Hepatocyte (in vitro differentiated cells): Measurements from ENCODE around the gene ADAD2. TPM values are rescaled to one million over a fixed set of nuclear protein-coding genes. Genes with fewer than 3 reads are reported as not detected.

Experiments used
- DNase-seq: peaks from one replicate; pipeline ENCODE4 v3.0.0-alpha.2; 2016; ENCODE audit warnings: low spot score
- H2AFZ ChIP-seq: fragments of 200-600 bp; sonication (generic); 2 replicates; pipeline ENCODE4 v1.6.0; 2016; ENCODE audit warnings: antibody characterized with exemption, mild to moderate bottlenecking
- H3K27ac ChIP-seq: fragments of 200-600 bp; sonication (generic); 2 replicates; pipeline ENCODE4 v1.5.1; 2016; ENCODE audit warnings: mild to moderate bottlenecking
- H3K27me3 ChIP-seq: fragments of 200-600 bp; sonication (generic); 2 replicates; pipeline ENCODE4 v1.6.1; 2016
- H3K36me3 ChIP-seq: fragments of 200-600 bp; sonication (generic); replicated peaks from 2 replicates; pipeline ENCODE4 v1.5.1; 2016; ENCODE audit warnings: low read depth; ENCODE audit not compliant: insufficient read depth
- H3K4me1 ChIP-seq: fragments of 200-600 bp; sonication (generic); 2 replicates; pipeline ENCODE4 v1.5.1; 2016; ENCODE audit warnings: mild to moderate bottlenecking, moderate library complexity; ENCODE audit not compliant: insufficient read depth
- H3K4me2 ChIP-seq: fragments of 200-600 bp; sonication (generic); 2 replicates; pipeline ENCODE4 v1.6.0; 2016
- H3K4me3 ChIP-seq: fragments of 200-600 bp; sonication (generic); 2 replicates; pipeline ENCODE4 v1.5.1; 2016; ENCODE audit warnings: mild to moderate bottlenecking
- H3K79me2 ChIP-seq: fragments of 200-600 bp; sonication (generic); 2 replicates; pipeline ENCODE4 v1.6.0; 2017; ENCODE audit warnings: mild to moderate bottlenecking
- H3K9me2 ChIP-seq: fragments of 200-600 bp; sonication (generic); replicated peaks from 2 replicates; pipeline ENCODE4 v1.6.0; 2017; ENCODE audit warnings: mild to moderate bottlenecking; ENCODE audit not compliant: insufficient read depth
- H3K9me3 ChIP-seq: fragments of 200-600 bp; sonication (generic); 2 replicates; pipeline ENCODE4 v1.5.1; 2016; ENCODE audit warnings: low read depth, mild to moderate bottlenecking
- H4K20me1 ChIP-seq: fragments of 200-600 bp; sonication (generic); 2 replicates; pipeline ENCODE4 v1.6.0; 2016; ENCODE audit warnings: mild to moderate bottlenecking; ENCODE audit not compliant: insufficient read depth, poor library complexity, severe bottlenecking
- EZH2 ChIP-seq: fragments of 200-600 bp; sonication (generic); IDR thresholded peaks from 2 replicates; pipeline ENCODE4 v1.6.1; 2016; ENCODE audit warnings: antibody characterized with exemption, mild to moderate bottlenecking, borderline replicate concordance
- EZH2phosphoT487 ChIP-seq: fragments of 200-600 bp; sonication (generic); IDR thresholded peaks from one replicate; pipeline ENCODE4 v1.6.1; 2018; ENCODE audit warnings: antibody characterized with exemption, mild to moderate bottlenecking, low read depth, moderate library complexity; ENCODE audit not compliant: unreplicated experiment, severe bottlenecking
- WGBS: methylation state at CpG from one replicate; pipeline ENCODE4 v1.1.6; 2016; ENCODE audit warnings: low lambda C conversion rate; ENCODE audit errors: missing lambda C conversion rate; 5-methylcytosine and 5-hydroxymethylcytosine counted together
- polyA plus RNA-seq: library from polyadenylated mRNA; unstranded; fragments of >200 nt; fragmentation: Nextera tagmentation; extraction: Ambion mirVana; gene quantifications from 2 replicates; pipeline ENCODE4 v1.2.1, GENCODE V29; 2016
- total RNA-seq: library from RNA; depleted of rRNA; stranded (reverse); fragments of >200 nt; gene quantifications from 2 replicates; pipeline ENCODE4 v1.2.3, GENCODE V29; 2014
- TF ChIP-seq, protein P1 (sequence below): fragments of 200-600 bp; sonication (generic); IDR thresholded peaks from 2 replicates; pipeline ENCODE4 v1.5.1; 2016; ENCODE audit warnings: antibody characterized with exemption, mild to moderate bottlenecking; ENCODE audit not compliant: poor library complexity

Gene ADAD2
- total and polyA plus RNA-seq, 2 experiments from 2014 or later: 0.30 TPM; not detected in 1

DNA sequence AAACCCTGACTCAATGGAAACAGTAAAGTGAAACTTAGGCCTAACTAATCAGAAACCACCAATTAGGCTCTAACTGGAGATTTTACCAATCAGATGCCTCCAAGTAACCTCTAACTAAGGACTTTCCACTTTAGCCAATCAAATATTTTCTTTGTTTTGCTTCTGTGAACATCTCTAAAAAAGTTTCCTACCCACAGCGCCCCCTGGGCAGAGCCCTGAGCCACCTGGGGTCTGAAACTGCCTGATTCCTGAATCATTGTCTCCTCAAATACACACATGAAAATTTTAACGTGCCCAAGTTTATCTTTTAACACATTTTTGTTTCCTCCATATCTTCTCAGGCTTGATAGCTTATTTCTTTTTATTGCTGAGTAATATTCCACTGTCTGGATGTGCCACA, 19.0 kb downstream of the ADAD2 start:
- DNase-seq: no peak
- H3K9me3 ChIP-seq: no peaks in the 10 kb centered on the region
- H2AFZ ChIP-seq: no peak overlapping the region
- H3K27ac ChIP-seq: no peak overlapping the region
- TF ChIP-seq EZH2phosphoT487 (no peak), EZH2 (no peak)
- TF ChIP-seq, protein P1, sequence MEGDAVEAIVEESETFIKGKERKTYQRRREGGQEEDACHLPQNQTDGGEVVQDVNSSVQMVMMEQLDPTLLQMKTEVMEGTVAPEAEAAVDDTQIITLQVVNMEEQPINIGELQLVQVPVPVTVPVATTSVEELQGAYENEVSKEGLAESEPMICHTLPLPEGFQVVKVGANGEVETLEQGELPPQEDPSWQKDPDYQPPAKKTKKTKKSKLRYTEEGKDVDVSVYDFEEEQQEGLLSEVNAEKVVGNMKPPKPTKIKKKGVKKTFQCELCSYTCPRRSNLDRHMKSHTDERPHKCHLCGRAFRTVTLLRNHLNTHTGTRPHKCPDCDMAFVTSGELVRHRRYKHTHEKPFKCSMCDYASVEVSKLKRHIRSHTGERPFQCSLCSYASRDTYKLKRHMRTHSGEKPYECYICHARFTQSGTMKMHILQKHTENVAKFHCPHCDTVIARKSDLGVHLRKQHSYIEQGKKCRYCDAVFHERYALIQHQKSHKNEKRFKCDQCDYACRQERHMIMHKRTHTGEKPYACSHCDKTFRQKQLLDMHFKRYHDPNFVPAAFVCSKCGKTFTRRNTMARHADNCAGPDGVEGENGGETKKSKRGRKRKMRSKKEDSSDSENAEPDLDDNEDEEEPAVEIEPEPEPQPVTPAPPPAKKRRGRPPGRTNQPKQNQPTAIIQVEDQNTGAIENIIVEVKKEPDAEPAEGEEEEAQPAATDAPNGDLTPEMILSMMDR: no peak
- no peaks in the 10 kb centered on the region for H3K36me3 ChIP-seq
- H4K20me1 ChIP-seq: no peaks in the 10 kb centered on the region
- no peak overlapping the region for H3K4me2 ChIP-seq
- no peaks in the 10 kb centered on the region for H3K9me2 ChIP-seq
- no peak overlapping the region for H3K4me3 ChIP-seq
- no peaks in the 10 kb centered on the region for H3K4me1 ChIP-seq
- no peaks in the 10 kb centered on the region for H3K27me3 ChIP-seq
- 84% methylated on average over 2 of the region's 2 CpGs for WGBS
- no peaks in the 10 kb centered on the region for H3K79me2 ChIP-seq

DNA sequence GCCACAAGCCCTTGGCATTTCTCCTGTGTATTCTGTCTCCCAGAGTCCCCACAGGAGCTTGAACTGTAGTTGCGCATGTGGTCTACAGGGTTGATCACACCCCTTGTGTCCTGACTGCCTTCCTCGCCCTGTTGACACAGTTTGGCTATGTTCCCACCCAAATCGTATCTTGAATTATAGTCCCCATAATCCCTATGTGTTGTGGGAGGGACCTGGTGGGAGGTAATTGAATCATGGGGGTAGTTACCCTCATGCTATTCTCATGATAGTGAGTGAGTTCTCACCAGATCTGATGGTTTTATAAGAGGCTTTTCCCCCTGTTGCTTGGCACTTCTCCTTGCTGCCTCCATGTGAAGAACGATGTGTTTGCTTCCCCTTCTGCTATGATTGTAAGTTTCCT, 21.2 kb downstream of the ADAD2 start:
- Histone ChIP-seq H3K36me3 (no peaks in the 10 kb centered on the region), H3K27ac (no peak overlapping the region), H2AFZ (no peak overlapping the region), H3K79me2 (no peaks in the 10 kb centered on the region), H3K9me3 (no peaks in the 10 kb centered on the region), H3K9me2 (no peaks in the 10 kb centered on the region), H3K4me1 (no peaks in the 10 kb centered on the region), H3K4me3 (no peak overlapping the region), H3K27me3 (no peaks in the 10 kb centered on the region), H4K20me1 (no peaks in the 10 kb centered on the region), H3K4me2 (no peak overlapping the region)
- TF ChIP-seq, protein P1: no peak
- TF ChIP-seq EZH2phosphoT487 (no peak), EZH2 (no peak)
- 83% methylated on average over 4 of the region's 4 CpGs for WGBS
- DNase-seq: no peak

DNA sequence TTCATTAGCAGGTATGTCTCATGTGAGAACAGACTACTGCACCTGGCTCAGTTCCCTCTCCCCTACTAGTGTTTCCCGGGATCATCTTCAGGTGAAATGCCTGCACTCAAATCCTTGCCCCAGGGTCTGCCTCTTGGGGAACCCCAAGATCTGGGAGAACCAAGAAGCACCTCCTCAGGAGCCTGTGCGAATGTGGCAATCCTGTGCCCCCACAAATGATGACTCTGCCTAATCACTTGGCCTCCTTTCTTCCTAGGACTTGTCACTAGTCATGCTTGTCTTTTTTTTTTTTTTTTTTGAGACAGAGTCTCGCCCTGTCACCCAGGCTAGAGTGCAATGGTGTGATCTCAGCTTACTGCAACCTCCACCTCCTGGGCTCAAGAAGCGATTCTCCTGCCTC, 21.7 kb downstream of the ADAD2 start:
- Histone ChIP-seq H3K4me3 (no peak overlapping the region), H3K9me3 (no peaks in the 10 kb centered on the region), H3K79me2 (no peaks in the 10 kb centered on the region), H3K4me1 (no peaks in the 10 kb centered on the region), H3K4me2 (no peak overlapping the region), H3K9me2 (no peaks in the 10 kb centered on the region), H2AFZ (no peak overlapping the region), H3K36me3 (no peaks in the 10 kb centered on the region), H4K20me1 (no peaks in the 10 kb centered on the region), H3K27ac (no peak overlapping the region), H3K27me3 (no peaks in the 10 kb centered on the region)
- TF ChIP-seq, protein P1: no peak
- TF ChIP-seq EZH2: no peak
- TF ChIP-seq EZH2phosphoT487: no peak
- no peak for DNase-seq
- 91% methylated on average over 4 of the region's 4 CpGs for WGBS

- Histone ChIP-seq H3K79me2 (no peaks in the 10 kb centered on the region), H3K9me3 (no peaks in the 10 kb centered on the region), H3K36me3 (no peaks in the 10 kb centered on the region), H3K4me2 (no peak overlapping the region), H3K4me3 (no peak overlapping the region), H3K27ac (no peak overlapping the region), H3K9me2 (no peaks in the 10 kb centered on the region), H3K4me1 (no peaks in the 10 kb centered on the region), H3K27me3 (no peaks in the 10 kb centered on the region), H4K20me1 (no peaks in the 10 kb centered on the region), H2AFZ (no peak overlapping the region)
- 93% methylated on average over 15 of the region's 15 CpGs for WGBS
- TF ChIP-seq, protein P1: no peak
- no peak for TF ChIP-seq EZH2
- TF ChIP-seq EZH2phosphoT487: no peak
- no peak for DNase-seq
These were observed 23.6 kb downstream of the ADAD2 start for GRCh38 chr16:84214451-84215066.
